HEK293 (cell line): ENCODE results near the gene CCBE1.

Experiments used
- CTCF ChIA-PET: fragments of 350-600 bp; formaldehyde crosslinking; extraction: SDS; loops from one replicate; lab custom pipeline; 2021; ENCODE audit warnings: antibody characterized with exemption; lab: Yijun Ruan, JAX
- POLR2A ChIA-PET: fragments of 300-600 bp; formaldehyde crosslinking; extraction: SDS; loops from one replicate; lab custom pipeline; 2020; ENCODE audit warnings: antibody characterized with exemption, inconsistent platforms; lab: Yijun Ruan, JAX
- H3K27ac ChIP-seq: fragments of 200-500 bp; sonication (Bioruptor generic); 2 replicates; pipeline ENCODE4 v1.5.1; 2014; ENCODE audit warnings: low read depth, low read length, control low read depth, inconsistent platforms; ENCODE audit errors: extremely low read depth
- H3K36me3 ChIP-seq, 2 experiments: fragments of 200-500 bp in 1 of 2; sonication (Bioruptor generic) in 1 of 2; 1 replicate in 1 of 2; 2 replicates in 1 of 2; pipeline ENCODE4 v1.5.1; 2014 to 2017; ENCODE audit warnings: inconsistent platforms in 2 of 2, low read length in 2 of 2; ENCODE audit not compliant: control insufficient read depth in 2 of 2, insufficient read depth in 1 of 2
- H3K4me1 ChIP-seq: fragments of 200-500 bp; sonication (Bioruptor generic); 2 replicates; pipeline ENCODE4 v1.5.1; 2014; ENCODE audit warnings: mild to moderate bottlenecking, low read length, inconsistent platforms; ENCODE audit not compliant: control insufficient read depth, insufficient read depth
- H3K4me3 ChIP-seq: 2 replicates; pipeline ENCODE4 v1.5.1; 2011; ENCODE audit warnings: low read depth, mild to moderate bottlenecking, control low read depth, low read length, moderate library complexity
- H3K9me3 ChIP-seq: fragments of 200-500 bp; sonication (Bioruptor generic); 2 replicates; pipeline ENCODE4 v1.5.1; 2014; ENCODE audit warnings: low read depth, low read length, inconsistent platforms; ENCODE audit not compliant: control insufficient read depth, insufficient read depth
- ATF2 ChIP-seq: fragments of 450-650 bp; formaldehyde crosslinking; IDR thresholded peaks from 2 replicates; pipeline ENCODE4 v1.5.1; 2016; ENCODE audit warnings: missing biosample characterization, missing genetic modification characterization, low read depth
- FEZF1 ChIP-seq: fragments of 450-650 bp; formaldehyde crosslinking; IDR thresholded peaks from 2 replicates; pipeline ENCODE4 v1.5.1; 2016; ENCODE audit warnings: missing biosample characterization, missing genetic modification characterization
- GFI1B ChIP-seq: fragments of 450-650 bp; formaldehyde crosslinking; IDR thresholded peaks from 2 replicates; pipeline ENCODE4 v1.5.1; 2016; ENCODE audit warnings: missing biosample characterization, missing genetic modification characterization
- KLF8 ChIP-seq: fragments of 450-650 bp; formaldehyde crosslinking; IDR thresholded peaks from 2 replicates; pipeline ENCODE4 v1.5.1; 2016; ENCODE audit warnings: missing biosample characterization, missing genetic modification characterization
- OVOL3 ChIP-seq: fragments of 450-650 bp; formaldehyde crosslinking; IDR thresholded peaks from 2 replicates; pipeline ENCODE4 v1.5.1; 2016; ENCODE audit warnings: missing biosample characterization, missing genetic modification characterization
- TCF7L2 ChIP-seq: IDR thresholded peaks from 2 replicates; pipeline ENCODE4 v1.6.1; 2011; ENCODE audit warnings: low read depth, mild to moderate bottlenecking, inconsistent platforms, low read length, moderate library complexity, borderline replicate concordance
- WT1 ChIP-seq: fragments of 450-650 bp; formaldehyde crosslinking; IDR thresholded peaks from 2 replicates; pipeline ENCODE4 v1.5.1; 2016; ENCODE audit warnings: missing biosample characterization, missing genetic modification characterization
- ZBTB48 ChIP-seq: fragments of 450-650 bp; formaldehyde crosslinking; IDR thresholded peaks from 2 replicates; pipeline ENCODE4 v1.5.1; 2016; ENCODE audit warnings: missing biosample characterization, missing genetic modification characterization
- ZIC2 ChIP-seq: fragments of 450-650 bp; formaldehyde crosslinking; IDR thresholded peaks from 2 replicates; pipeline ENCODE4 v1.5.1; 2016; ENCODE audit warnings: missing biosample characterization, missing genetic modification characterization
- ZNF248 ChIP-seq: fragments of 450-650 bp; formaldehyde crosslinking; IDR thresholded peaks from 2 replicates; pipeline ENCODE4 v1.5.1; 2017; ENCODE audit warnings: missing biosample characterization, missing genetic modification characterization
- ZNF391 ChIP-seq: fragments of 450-650 bp; formaldehyde crosslinking; IDR thresholded peaks from 2 replicates; pipeline ENCODE4 v1.5.1; 2016; ENCODE audit warnings: low read depth, missing biosample characterization, missing genetic modification characterization, borderline replicate concordance
- ZNF404 ChIP-seq: fragments of 450-650 bp; formaldehyde crosslinking; IDR thresholded peaks from 2 replicates; pipeline ENCODE4 v1.5.1; 2017; ENCODE audit warnings: missing biosample characterization, missing genetic modification characterization
- ZNF416 ChIP-seq: fragments of 450-650 bp; formaldehyde crosslinking; IDR thresholded peaks from 2 replicates; pipeline ENCODE4 v1.5.1; 2016; ENCODE audit warnings: missing biosample characterization, missing genetic modification characterization
- ZNF660 ChIP-seq: fragments of 450-650 bp; IDR thresholded peaks from 2 replicates; pipeline ENCODE4 v1.5.1; 2018; ENCODE audit warnings: missing biosample characterization, mild to moderate bottlenecking, missing genetic modification characterization
- ZNF707 ChIP-seq: fragments of 450-650 bp; formaldehyde crosslinking; IDR thresholded peaks from 2 replicates; pipeline ENCODE4 v1.5.1; 2016; ENCODE audit warnings: missing biosample characterization, missing genetic modification characterization
- ZNF768 ChIP-seq: fragments of 450-650 bp; formaldehyde crosslinking; IDR thresholded peaks from 2 replicates; pipeline ENCODE4 v1.5.1; 2018; ENCODE audit warnings: missing biosample characterization, mild to moderate bottlenecking, missing genetic modification characterization
- ZNF776 ChIP-seq: fragments of 450-650 bp; formaldehyde crosslinking; IDR thresholded peaks from 2 replicates; pipeline ENCODE4 v1.5.0; 2017; ENCODE audit warnings: missing biosample characterization, missing genetic modification characterization, borderline replicate concordance
- ZSCAN5A ChIP-seq: fragments of 450-650 bp; formaldehyde crosslinking; IDR thresholded peaks from 2 replicates; pipeline ENCODE4 v1.5.1; 2016; ENCODE audit warnings: missing biosample characterization, missing genetic modification characterization
- TF ChIP-seq, protein P1 (sequence below): fragments of 450-650 bp; formaldehyde crosslinking; IDR thresholded peaks from 2 replicates; pipeline ENCODE4 v1.5.1; 2016; ENCODE audit warnings: missing biosample characterization, missing genetic modification characterization, borderline replicate concordance
- TF ChIP-seq, protein P2 (sequence below): fragments of 450-650 bp; formaldehyde crosslinking; IDR thresholded peaks from 2 replicates; pipeline ENCODE4 v1.5.1; 2016; ENCODE audit warnings: missing biosample characterization, missing genetic modification characterization
- TF ChIP-seq, protein P3 (sequence below): fragments of 450-650 bp; IDR thresholded peaks from 2 replicates; pipeline ENCODE4 v1.5.1; 2018; ENCODE audit warnings: missing biosample characterization, mild to moderate bottlenecking, missing genetic modification characterization

The CCBE1 gene

GRCh38 chr18:59685501-59685900, 11.7 kb downstream of the CCBE1 start (continued):
- TF ChIP-seq ATF2 (no peak), OVOL3 (no peak), ZSCAN5A (no peak), ZBTB48 (tag by site-specific recombination) (no peak)
- TF ChIP-seq, all 188 proteins: peak for 0

GRCh38 chr18:59684777-59685176, 12.4 kb downstream of the CCBE1 start:
- ChIA-PET CTCF (interaction anchor here (0.7 to 5.9 kb wide), 5 partner anchors 10 to 139 kb away, joined by 3 to 46 read pairs (median 4); partner anchors contain the start of gene CCBE1), POLR2A (interaction anchor here (0.9 kb wide), 1 partner anchor 215 kb away, joined by 3 read pairs; the partner anchor contains the start of gene PMAIP1)
- no peaks in the 10 kb centered on the region for H3K9me3 ChIP-seq
- TF ChIP-seq ZNF391 (tag by site-specific recombination), result no peak
- H3K4me1 ChIP-seq, result peaks cover 12% of the 10 kb centered on the region
- no peaks in the 10 kb centered on the region for H3K36me3 ChIP-seq
- H3K27ac ChIP-seq, result no peak overlapping the region
- no peak overlapping the region for H3K4me3 ChIP-seq

GRCh38 chr18:59681521-59682004, 15.7 kb downstream of the CCBE1 start:
- peaks cover 12% of the 10 kb centered on the region for H3K4me1 ChIP-seq
- H3K36me3 ChIP-seq, result no peaks in the 10 kb centered on the region
- CTCF ChIA-PET, result interaction anchor here (1.0 to 3.4 kb wide), 3 partner anchors 9 to 142 kb away, joined by 4 to 17 read pairs (median 7); partner anchors contain the start of gene CCBE1
- no peak overlapping the region for H3K4me3 ChIP-seq
- peak overlapping the region; percentile 43 for H3K27ac ChIP-seq
- POLR2A ChIA-PET, result interaction anchor here (1.0 kb wide), 1 partner anchor 218 kb away, joined by 3 read pairs; the partner anchor contains the start of gene PMAIP1
- H3K9me3 ChIP-seq, result no peaks in the 10 kb centered on the region
- TF ChIP-seq TCF7L2, result peak; percentile 94
- no peak for TF ChIP-seq ZNF768 (tag by site-specific recombination)
- TF ChIP-seq FEZF1, result peak; percentile 74
- peak; percentile 73 for TF ChIP-seq ZIC2 (tag by site-specific recombination)
- TF ChIP-seq OVOL3, result no peak
- no peak for TF ChIP-seq ZNF416 (tag by site-specific recombination)
- no peak for TF ChIP-seq ZNF776 (tag by site-specific recombination)
- peak; percentile 68; the same call in 1 of the 2 replicates for TF ChIP-seq WT1 (tag by site-specific recombination)
- TF ChIP-seq, protein P1, sequence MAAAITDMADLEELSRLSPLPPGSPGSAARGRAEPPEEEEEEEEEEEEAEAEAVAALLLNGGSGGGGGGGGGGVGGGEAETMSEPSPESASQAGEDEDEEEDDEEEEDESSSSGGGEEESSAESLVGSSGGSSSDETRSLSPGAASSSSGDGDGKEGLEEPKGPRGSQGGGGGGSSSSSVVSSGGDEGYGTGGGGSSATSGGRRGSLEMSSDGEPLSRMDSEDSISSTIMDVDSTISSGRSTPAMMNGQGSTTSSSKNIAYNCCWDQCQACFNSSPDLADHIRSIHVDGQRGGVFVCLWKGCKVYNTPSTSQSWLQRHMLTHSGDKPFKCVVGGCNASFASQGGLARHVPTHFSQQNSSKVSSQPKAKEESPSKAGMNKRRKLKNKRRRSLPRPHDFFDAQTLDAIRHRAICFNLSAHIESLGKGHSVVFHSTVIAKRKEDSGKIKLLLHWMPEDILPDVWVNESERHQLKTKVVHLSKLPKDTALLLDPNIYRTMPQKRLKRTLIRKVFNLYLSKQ, result no peak
- TF ChIP-seq, protein P2, sequence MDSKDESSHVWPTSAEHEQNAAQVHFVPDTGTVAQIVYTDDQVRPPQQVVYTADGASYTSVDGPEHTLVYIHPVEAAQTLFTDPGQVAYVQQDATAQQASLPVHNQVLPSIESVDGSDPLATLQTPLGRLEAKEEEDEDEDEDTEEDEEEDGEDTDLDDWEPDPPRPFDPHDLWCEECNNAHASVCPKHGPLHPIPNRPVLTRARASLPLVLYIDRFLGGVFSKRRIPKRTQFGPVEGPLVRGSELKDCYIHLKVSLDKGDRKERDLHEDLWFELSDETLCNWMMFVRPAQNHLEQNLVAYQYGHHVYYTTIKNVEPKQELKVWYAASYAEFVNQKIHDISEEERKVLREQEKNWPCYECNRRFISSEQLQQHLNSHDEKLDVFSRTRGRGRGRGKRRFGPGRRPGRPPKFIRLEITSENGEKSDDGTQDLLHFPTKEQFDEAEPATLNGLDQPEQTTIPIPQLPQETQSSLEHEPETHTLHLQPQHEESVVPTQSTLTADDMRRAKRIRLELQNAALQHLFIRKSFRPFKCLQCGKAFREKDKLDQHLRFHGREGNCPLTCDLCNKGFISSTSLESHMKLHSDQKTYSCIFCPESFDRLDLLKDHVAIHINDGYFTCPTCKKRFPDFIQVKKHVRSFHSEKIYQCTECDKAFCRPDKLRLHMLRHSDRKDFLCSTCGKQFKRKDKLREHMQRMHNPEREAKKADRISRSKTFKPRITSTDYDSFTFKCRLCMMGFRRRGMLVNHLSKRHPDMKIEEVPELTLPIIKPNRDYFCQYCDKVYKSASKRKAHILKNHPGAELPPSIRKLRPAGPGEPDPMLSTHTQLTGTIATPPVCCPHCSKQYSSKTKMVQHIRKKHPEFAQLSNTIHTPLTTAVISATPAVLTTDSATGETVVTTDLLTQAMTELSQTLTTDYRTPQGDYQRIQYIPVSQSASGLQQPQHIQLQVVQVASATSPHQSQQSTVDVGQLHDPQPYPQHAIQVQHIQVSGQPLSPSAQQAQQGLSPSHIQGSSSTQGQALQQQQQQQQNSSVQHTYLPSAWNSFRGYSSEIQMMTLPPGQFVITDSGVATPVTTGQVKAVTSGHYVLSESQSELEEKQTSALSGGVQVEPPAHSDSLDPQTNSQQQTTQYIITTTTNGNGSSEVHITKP (tag by site-specific recombination), result peak; percentile 35; the same call in 1 of the 2 replicates
- TF ChIP-seq ZNF707 (tag by site-specific recombination), result no peak
- TF ChIP-seq GFI1B (tag by site-specific recombination), result no peak
- no peak for TF ChIP-seq KLF8
- no peak for TF ChIP-seq ZNF404
- TF ChIP-seq ZNF660 (tag by site-specific recombination), result no peak
- TF ChIP-seq, protein P3, sequence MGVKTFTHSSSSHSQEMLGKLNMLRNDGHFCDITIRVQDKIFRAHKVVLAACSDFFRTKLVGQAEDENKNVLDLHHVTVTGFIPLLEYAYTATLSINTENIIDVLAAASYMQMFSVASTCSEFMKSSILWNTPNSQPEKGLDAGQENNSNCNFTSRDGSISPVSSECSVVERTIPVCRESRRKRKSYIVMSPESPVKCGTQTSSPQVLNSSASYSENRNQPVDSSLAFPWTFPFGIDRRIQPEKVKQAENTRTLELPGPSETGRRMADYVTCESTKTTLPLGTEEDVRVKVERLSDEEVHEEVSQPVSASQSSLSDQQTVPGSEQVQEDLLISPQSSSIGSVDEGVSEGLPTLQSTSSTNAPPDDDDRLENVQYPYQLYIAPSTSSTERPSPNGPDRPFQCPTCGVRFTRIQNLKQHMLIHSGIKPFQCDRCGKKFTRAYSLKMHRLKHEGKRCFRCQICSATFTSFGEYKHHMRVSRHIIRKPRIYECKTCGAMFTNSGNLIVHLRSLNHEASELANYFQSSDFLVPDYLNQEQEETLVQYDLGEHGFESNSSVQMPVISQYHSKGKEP (tag by site-specific recombination), result 0 out of 2 replicates have a peak, but pooled peaks have one; percentile 48
- TF ChIP-seq ZNF248 (tag by site-specific recombination), result no peak
